ELF-1 (cell line): ENCODE results near the gene RPLP2.

Experiments
- DNase-seq: peaks from one replicate; pipeline ENCODE4 v3.0.0-alpha.2; 2016; ENCODE audit warnings: low read depth, low spot score

The RPLP2 gene

GRCh38 chr11:803770-804598 lies 5.8 kb upstream of the RPLP2 start:
- DNase-seq: no peak

GRCh38 chr11:804599-804964 lies 5.2 kb upstream of the RPLP2 start:
- DNase-seq: no peak

GRCh38 chr11:808427-809286 lies 1.1 kb upstream of the RPLP2 start:
- no peak for DNase-seq

- no peak for DNase-seq
These were observed 337 bp downstream of the RPLP2 start for GRCh38 chr11:810040-810567.

- DNase-seq: peak; percentile 37
These were observed 1.9 kb downstream of the RPLP2 start for GRCh38 chr11:811446-812245.

- DNase-seq: no peak
These were observed 2.6 kb downstream of the RPLP2 start for GRCh38 chr11:812390-812789.

- no peak for DNase-seq
These were observed 3.3 kb downstream of the RPLP2 start for GRCh38 chr11:813072-813455.

GRCh38 chr11:813456-814096 lies 3.8 kb downstream of the RPLP2 start:
- peak; percentile 32 for DNase-seq

- no peak for DNase-seq
These were observed 6.1 kb downstream of the RPLP2 start for GRCh38 chr11:815675-816432.

- DNase-seq: peak; percentile 30
These were observed 6.6 kb downstream of the RPLP2 start for GRCh38 chr11:816433-816779.

- DNase-seq: no peak
These were observed 8.8 kb downstream of the RPLP2 start, which contains the start of gene PNPLA2 for GRCh38 chr11:818396-819128. PNPLA2 (plus strand) TSS chr11:818914; CDS start chr11:819719, 805 bp downstream.

- peak; percentile 83 for DNase-seq
These were observed 9.6 kb downstream of the RPLP2 start for GRCh38 chr11:819129-819931.

- DNase-seq: peak; percentile 59
These were observed 10.3 kb downstream of the RPLP2 start for GRCh38 chr11:819943-820649.

- DNase-seq: no peak
These were observed 11.1 kb downstream of the RPLP2 start for GRCh38 chr11:820655-821511.

GRCh38 chr11:821512-822371 lies 12.0 kb downstream of the RPLP2 start:
- no peak for DNase-seq
